K562 (cell line): ENCODE data around the gene ZNF30. TPM values are rescaled to one million over a fixed set of nuclear protein-coding genes. Genes with fewer than 3 reads are reported as not detected.

Experiments used
- ATAC-seq: fragments of 200-7000 bp; cut with Tn5 transposase; 3 replicates; pipeline ENCODE4 v1.9.1; 2020; ENCODE audit warnings: moderate library complexity
- BruUV-seq: library from RNA; stranded (reverse); fragments of 400-500 nt; replicated peaks from 2 replicates; lab custom pipeline; 2021; lab: Mats Ljungman, UMichigan
- CTCF ChIA-PET: fragments of 300-600 bp; formaldehyde crosslinking; extraction: SDS; loops from one replicate; lab custom pipeline; 2021; ENCODE audit warnings: low intra/inter-chr PET ratio; lab: Yijun Ruan, JAX
- POLR2A ChIA-PET: fragments of 300-600, 350-650 bp; sonication (Branson Sonifier 250); formaldehyde crosslinking; extraction: SDS; loops from one replicate; lab custom pipeline; 2021; ENCODE audit warnings: antibody characterized with exemption, inconsistent platforms; lab: Yijun Ruan, JAX
- DNase-seq, 4 experiments: peaks; one replicate each; pipeline versions ENCODE4 v3.0.0 to v3.0.0-alpha.2; 2011 to 2018; ENCODE audit warnings: low spot score in 3 of 4, mixed read lengths in 3 of 4; ENCODE audit errors: extremely low read depth in 1 of 4
- FAIRE-seq: peaks from 2 replicates; lab custom pipeline; 2011; peaks lifted over from hg19 to GRCh38; lab: Jason Lieb, UNC
- H2AFZ ChIP-seq: 2 replicates; pipeline ENCODE4 v1.6.0; 2011; ENCODE audit warnings: low read depth, low read length, control low read depth, inconsistent platforms
- H3K27ac ChIP-seq: fragments of 200-600 bp; 3 replicates; pipeline ENCODE4 v1.8.0; 2011; ENCODE audit warnings: low read depth, mild to moderate bottlenecking, control low read depth, inconsistent platforms, low read length, moderate library complexity, mixed read lengths; ENCODE audit errors: extremely low read depth
- H3K27me3 ChIP-seq, 2 experiments: fragments of 300-600 bp in 1 of 2; 2 replicates in 1 of 2; 3 replicates in 1 of 2; pipeline versions ENCODE4 v1.6.0 to v1.8.0; 2011; ENCODE audit warnings: inconsistent platforms in 2 of 2, low read length in 2 of 2, mild to moderate bottlenecking in 1 of 2, mixed read lengths in 1 of 2, moderate library complexity in 1 of 2; ENCODE audit not compliant: control insufficient read depth in 2 of 2, insufficient read depth in 2 of 2
- H3K36me3 ChIP-seq: fragments of 300-600 bp; 3 replicates; pipeline ENCODE4 v1.8.0; 2011; ENCODE audit warnings: mild to moderate bottlenecking, low read length, inconsistent platforms; ENCODE audit not compliant: control insufficient read depth, insufficient read depth
- H3K4me1 ChIP-seq, 2 experiments: fragments of 200-600 bp in 1 of 2; replicated peaks in 1 of 2; 2 replicates in 1 of 2; 3 replicates in 1 of 2; pipeline versions ENCODE4 v1.5.1 to v1.8.0; 2011; ENCODE audit warnings: inconsistent platforms in 2 of 2, low read length in 2 of 2, mild to moderate bottlenecking in 1 of 2, mixed read lengths in 1 of 2, moderate library complexity in 1 of 2; ENCODE audit not compliant: control insufficient read depth in 2 of 2, insufficient read depth in 2 of 2
- H3K4me2 ChIP-seq: 2 replicates; pipeline ENCODE4 v1.6.1; 2011; ENCODE audit warnings: low read length, control low read depth, inconsistent platforms, mixed read lengths; ENCODE audit not compliant: insufficient read depth
- H3K4me3 ChIP-seq: fragments of 200-600 bp; sonication (generic), shearing (Covaris generic); 2 replicates; pipeline ENCODE4 v1.5.1; 2016; ENCODE audit warnings: control low read depth, inconsistent platforms
- H3K79me2 ChIP-seq: fragments of 200-600 bp; 3 replicates; pipeline ENCODE4 v1.8.0; 2011; ENCODE audit warnings: low read length, inconsistent platforms; ENCODE audit not compliant: control insufficient read depth, insufficient read depth
- H3K9ac ChIP-seq, 2 experiments: 2 replicates each; pipeline versions ENCODE4 v1.6.0 to v1.6.1; 2011; ENCODE audit warnings: low read depth in 2 of 2, low read length in 2 of 2, control low read depth in 1 of 2, inconsistent platforms in 1 of 2, mild to moderate bottlenecking in 1 of 2, mixed read lengths in 1 of 2; ENCODE audit not compliant: insufficient read depth in 1 of 2
- H3K9me1 ChIP-seq: one replicate; pipeline ENCODE4 v1.6.0; 2011; ENCODE audit warnings: inconsistent platforms, mild to moderate bottlenecking, low read length, moderate library complexity; ENCODE audit not compliant: control insufficient read depth, insufficient read depth
- H3K9me3 ChIP-seq: replicated peaks from 2 replicates; pipeline ENCODE4 v1.5.1; 2011; ENCODE audit warnings: low read depth, low read length, inconsistent platforms; ENCODE audit not compliant: control insufficient read depth, insufficient read depth
- H4K20me1 ChIP-seq: replicated peaks from 2 replicates; pipeline ENCODE4 v1.6.1; 2011; ENCODE audit warnings: low read length, inconsistent platforms, mixed read lengths; ENCODE audit not compliant: control insufficient read depth, insufficient read depth
- FOXO4 ChIP-seq: fragments of 450-650 bp; formaldehyde crosslinking; IDR thresholded peaks from 2 replicates; pipeline ENCODE4 v1.4.0; 2020; ENCODE audit warnings: mild to moderate bottlenecking, moderate library complexity
- ID3 ChIP-seq, 2 experiments: fragments of 250-450 bp in 1 of 2; fragments of 450-650 bp in 1 of 2; sonication (Bioruptor Pico) in 1 of 2; IDR thresholded peaks; 2 replicates each; pipeline versions ENCODE4 v1.6.1 to v1.8.0; 2016 to 2021; ENCODE audit warnings: mild to moderate bottlenecking in 2 of 2, moderate library complexity in 2 of 2, missing compliant biosample characterization in 1 of 2, missing genetic modification characterization in 1 of 2
- IFI16 ChIP-seq: fragments of 250-450 bp; sonication (Bioruptor Pico); IDR thresholded peaks from 2 replicates; pipeline ENCODE4 v2.1.2; 2022; ENCODE audit warnings: mild to moderate bottlenecking, inconsistent platforms
- JUNB ChIP-seq: fragments of 450-650 bp; formaldehyde crosslinking; conservative IDR thresholded peaks from 2 replicates; pipeline ENCODE4 v1.4.0; 2020; ENCODE audit warnings: mild to moderate bottlenecking
- KDM1A ChIP-seq, 2 experiments: fragments of 450-650 bp; IDR thresholded peaks; 2 replicates each; pipeline ENCODE4 v1.6.1; 2016; ENCODE audit warnings: mild to moderate bottlenecking in 2 of 2
- MITF ChIP-seq: IDR thresholded peaks from 2 replicates; pipeline ENCODE4 v1.6.1; 2014; ENCODE audit warnings: antibody characterized with exemption
- MNT ChIP-seq, 2 experiments: fragments of 450-650 bp; conservative IDR thresholded peaks; 2 replicates each; pipeline ENCODE4 v1.6.1; 2017; ENCODE audit warnings: mild to moderate bottlenecking in 2 of 2, moderate library complexity in 2 of 2
- MYC ChIP-seq, 2 experiments: fragments of 250-450 bp in 1 of 2; sonication (Bioruptor Pico) in 1 of 2; IDR thresholded peaks; 2 replicates each; pipeline versions ENCODE4 v1.5.1 to v1.6.1; 2012 to 2021; ENCODE audit warnings: low read depth in 2 of 2, borderline replicate concordance in 1 of 2, improper control_type of control experiment in 1 of 2, low read length in 1 of 2, mild to moderate bottlenecking in 1 of 2, moderate library complexity in 1 of 2
- NCOA2 ChIP-seq, 2 experiments: fragments of 450-650 bp; IDR thresholded peaks; 2 replicates each; pipeline ENCODE4 v1.6.1; 2018; ENCODE audit warnings: mild to moderate bottlenecking in 2 of 2, moderate library complexity in 1 of 2; ENCODE audit not compliant: partially characterized antibody in 2 of 2
- RFX1 ChIP-seq: fragments of 450-650 bp; IDR thresholded peaks from 2 replicates; pipeline ENCODE4 v1.6.1; 2016; ENCODE audit warnings: mild to moderate bottlenecking, moderate library complexity
- XRCC3 ChIP-seq: fragments of 450-650 bp; IDR thresholded peaks from 2 replicates; pipeline ENCODE4 v1.6.1; 2017; ENCODE audit warnings: mild to moderate bottlenecking, moderate library complexity
- ZNF133 ChIP-seq: fragments of 250-450 bp; sonication (Bioruptor Pico); IDR thresholded peaks from 2 replicates; pipeline ENCODE4 v1.4.0; 2020; ENCODE audit warnings: mild to moderate bottlenecking
- ZNF175 ChIP-seq: fragments of 200-800 bp; sonication (Bioruptor generic); IDR thresholded peaks from 2 replicates; pipeline ENCODE4 v1.6.1; 2016; ENCODE audit warnings: low read depth, mild to moderate bottlenecking, missing genetic modification characterization, missing compliant biosample characterization
- ZNF184 ChIP-seq: sonication (generic); formaldehyde crosslinking; IDR thresholded peaks from 2 replicates; pipeline ENCODE4 v1.5.0; 2020; ENCODE audit warnings: missing genetic modification reagents
- ZNF197 ChIP-seq: fragments of 200-800 bp; sonication (Bioruptor generic); IDR thresholded peaks from 2 replicates; pipeline ENCODE4 v1.6.1; 2016; ENCODE audit warnings: low read depth, missing genetic modification characterization, missing compliant biosample characterization
- ZNF324 ChIP-seq: fragments of 250-450 bp; sonication (Bioruptor Pico); IDR thresholded peaks from 2 replicates; pipeline ENCODE4 v1.4.0; 2020; ENCODE audit warnings: mild to moderate bottlenecking
- ZNF76 ChIP-seq: fragments of 250-450 bp; sonication (Bioruptor Pico); IDR thresholded peaks from 2 replicates; pipeline ENCODE4 v1.4.0; 2020; ENCODE audit warnings: mild to moderate bottlenecking, moderate library complexity, borderline replicate concordance
- ZNF785 ChIP-seq: fragments of 250-450 bp; sonication (Bioruptor Pico); IDR thresholded peaks from 2 replicates; pipeline ENCODE4 v1.4.0; 2020; ENCODE audit warnings: mild to moderate bottlenecking
- WGBS: fragments of 100-300 bp; shearing (Covaris generic); methylation state at CpG from one replicate; pipeline ENCODE4 v1.1.6; 2016; ENCODE audit warnings: low coverage, mixed read lengths; ENCODE audit not compliant: insufficient coverage; ENCODE audit errors: missing lambda C conversion rate; 5-methylcytosine and 5-hydroxymethylcytosine counted together
- in situ Hi-C: fragments of 300-500 bp; cut with MboI; formaldehyde crosslinking; loops from 4 replicates; pipeline ENCODE4 v1.15.0; 2018; ENCODE audit warnings: inconsistent platforms, mixed read lengths
- intact Hi-C: fragments of 100-400 bp; cut with micrococcal nuclease; formaldehyde crosslinking; loops from 2 replicates; pipeline ENCODE4 v1.14.2; 2022
- polyA plus RNA-seq, 8 experiments: library from polyadenylated mRNA; depleted of rRNA in 4 of 8; stranded (reverse) in 5 of 8; unstranded in 3 of 8; fragments of >200 nt; fragmentation: Nextera tagmentation in 2 of 8; fragmentation: Illumina TruSeq in 1 of 8; extraction: Ambion mirVana in 2 of 8; extraction: Trizol in 1 of 8; gene quantifications; 2 replicates each; pipeline versions ENCODE4 v1.2.1 to v1.2.3, GENCODE V29; 2011 to 2014; ENCODE audit warnings: inconsistent platforms in 1 of 8, missing spikeins in 1 of 8
- total RNA-seq, 7 experiments: library from RNA; depleted of rRNA in 6 of 7; stranded (reverse); fragments of >200 nt in 6 of 7; fragmentation: Illumina TruSeq in 2 of 7; extraction: Trizol in 2 of 7; gene quantifications; 2 replicates each; pipeline versions ENCODE4 v1.2.1 to v1.2.3, GENCODE V29; 2011 to 2021; ENCODE audit warnings: low replicate concordance in 1 of 7

ZNF30 gene
- total and polyA plus RNA-seq, 9 of the 15 experiments (the other 6 are each of a cell fraction or from before 2014, with no cell fraction given), result 7.3 to 13.4 (median 10.6) TPM

GRCh38 chr19:34989298-34989697, 62.6 kb downstream of the ZNF30 start:
- no peaks in the 10 kb centered on the region; a peak in 1 of 5 replicates for H3K4me1 ChIP-seq
- no TSS peak for BruUV-seq
- no peaks in the 10 kb centered on the region for H3K36me3 ChIP-seq
- ATAC-seq, result no peak
- DNase-seq, result no peak
- WGBS, result 5% methylated on average over 6 of the region's 6 CpGs
- no peaks in the 10 kb centered on the region for H3K9me1 ChIP-seq
- peaks cover 0 to 14% of the 10 kb centered on the region in 2 experiments; a peak in 1 of 5 replicates for H3K27me3 ChIP-seq
- no peak overlapping the region for H3K27ac ChIP-seq
- H2AFZ ChIP-seq, result no peak overlapping the region
- no peak for FAIRE-seq
- POLR2A ChIA-PET, result interaction anchor here (1.8 to 2.3 kb wide), 2 partner anchors 8 to 10 kb away, joined by 3 to 9 read pairs; partner anchors contain the start of gene GRAMD1A
- intact Hi-C loops (no loop called here), in situ Hi-C loops (no loop called here)
- no peak overlapping the region for H3K4me3 ChIP-seq
- no peak overlapping the region for H3K9ac ChIP-seq
- no peak overlapping the region for H3K4me2 ChIP-seq
- CTCF ChIA-PET, result no interaction called here
- peaks cover 7% of the 10 kb centered on the region for H3K9me3 ChIP-seq
- no peaks in the 10 kb centered on the region for H4K20me1 ChIP-seq
- H3K79me2 ChIP-seq, result no peaks in the 10 kb centered on the region
- TF ChIP-seq ZNF785 (no peak), ZNF324 (CRISPR knock-in tag) (no peak), ZNF184 (no peak), RFX1 (no peak), IFI16 (CRISPR knock-in tag) (no peak), ID3 (CRISPR knock-in tag; IDR thresholded peaks at IDR 0.05) (no peak), ID3 (tag; IDR thresholded peaks at IDR 0.05) (no peak), MYC (IDR thresholded peaks at IDR 0.05; ENCODE audit: low read depth, low read length) (no peak), MYC (CRISPR knock-in tag; IDR thresholded peaks at IDR 0.05; ENCODE audit: borderline replicate concordance, low read depth) (no peak), KDM1A (IDR thresholded peaks at IDR 0.05) (no peak), ZNF133 (CRISPR knock-in tag) (no peak), XRCC3 (no peak), MITF (no peak), JUNB (CRISPR knock-in tag) (no peak), NCOA2 (IDR thresholded peaks at IDR 0.05; ENCODE audit: partially characterized antibody in 2 of 2) (no peak), ZNF197 (no peak), FOXO4 (CRISPR knock-in tag) (no peak), MNT (conservative IDR thresholded peaks at IDR 0.05) (no peak), ZNF76 (CRISPR knock-in tag) (no peak), ZNF175 (CRISPR knock-in tag) (no peak)
